Left hindlimb (tissue), 1 donor: ENCODE results near the gene DHRS2.
"Not testable (repeated sequence)": the region's sequence is repeated elsewhere in the genome, so short reads cannot be mapped to it uniquely, and the experiment has no call there.

Experiments used
- DNase-seq: peaks from one replicate; pipeline ENCODE4 v3.0.0-alpha.2; 2018

DHRS2 gene

DNA sequence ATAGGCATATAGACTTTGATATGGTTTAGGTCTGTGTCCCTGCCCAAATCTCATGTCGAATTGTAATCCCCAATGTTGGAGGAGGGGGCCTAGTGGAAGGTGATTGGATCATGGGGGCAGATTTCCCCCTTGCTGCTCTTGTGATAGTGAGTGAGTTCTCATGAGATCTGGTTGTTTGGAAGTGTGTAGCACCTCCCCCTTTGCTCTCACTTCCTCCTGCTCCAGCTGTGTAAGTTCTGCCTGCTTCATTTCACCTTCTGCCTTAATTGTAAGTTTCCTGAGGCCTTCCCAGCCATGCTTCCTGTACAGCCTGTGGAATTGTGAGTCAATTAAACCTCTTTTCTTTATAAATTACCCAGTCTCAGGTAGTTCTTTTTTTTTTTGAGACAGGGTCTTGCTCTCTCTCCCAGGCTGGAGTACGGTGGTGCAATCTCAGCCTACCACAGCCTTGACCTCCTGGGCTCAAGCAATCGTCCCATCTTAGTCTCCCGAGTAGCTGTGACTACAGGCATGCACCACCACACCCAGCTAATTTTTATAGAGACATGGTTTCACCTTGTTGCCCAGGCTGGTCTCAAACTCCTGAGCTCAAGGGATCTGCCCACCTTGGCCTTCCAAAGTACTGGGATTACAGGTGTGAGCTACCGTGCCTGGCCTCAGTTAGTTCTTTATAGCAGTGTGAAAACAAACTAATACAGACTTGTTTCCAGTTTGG lies 1.3 kb upstream of the DHRS2 start:
- not testable (repeated sequence) for DNase-seq

DNA sequence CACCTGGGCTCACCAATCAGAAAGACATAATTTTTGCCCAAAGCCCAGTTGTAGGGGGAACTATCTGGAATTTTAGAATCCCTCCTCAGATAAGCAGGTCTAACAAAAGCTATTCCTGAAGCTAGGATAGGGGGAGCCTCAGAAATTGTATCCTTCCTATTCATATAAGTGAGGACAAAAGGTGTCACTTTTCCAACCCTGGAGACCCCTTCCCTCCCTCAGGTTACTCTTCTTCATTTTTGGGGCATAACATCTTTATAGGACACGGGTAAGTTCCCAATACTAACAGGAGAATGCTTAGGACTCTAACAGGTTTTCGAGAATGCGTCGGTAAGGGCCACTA lies 1.1 kb downstream of the DHRS2 start:
- not testable (repeated sequence) for DNase-seq

DNA sequence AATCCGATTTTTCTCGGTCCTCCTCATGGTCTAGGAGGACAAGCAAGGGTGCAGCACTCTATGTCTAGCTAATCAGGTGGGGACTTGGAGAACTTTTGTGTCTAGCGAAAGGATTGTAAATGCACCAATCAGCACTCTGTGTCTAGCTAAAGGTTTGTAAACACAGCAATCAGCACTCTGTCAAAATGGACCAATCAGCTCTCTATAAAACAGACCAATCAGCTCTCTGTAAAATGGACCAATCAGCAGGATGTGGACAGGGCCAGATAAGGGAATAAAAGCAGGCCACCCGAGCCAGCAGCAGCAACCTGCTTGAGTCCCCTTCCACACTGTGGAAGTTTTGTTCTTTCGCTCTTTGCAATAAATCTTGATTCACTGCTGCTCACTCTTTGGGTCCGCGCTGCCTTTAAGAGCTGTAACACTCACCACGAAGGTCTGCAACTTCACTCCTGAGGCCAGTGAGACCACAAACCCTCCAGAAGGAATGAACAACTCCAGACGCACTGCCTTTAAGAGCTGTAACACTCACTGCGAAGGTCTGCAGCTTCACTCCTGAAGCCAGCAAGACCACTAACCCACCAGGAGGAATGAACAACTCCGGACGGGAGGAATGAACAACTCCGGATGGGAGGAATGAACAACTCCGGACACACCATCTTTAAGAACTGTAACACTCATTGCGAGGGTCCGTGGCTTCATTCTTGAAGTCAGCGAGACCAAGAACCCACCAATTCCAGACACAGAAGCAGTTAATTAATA lies 1.7 kb downstream of the DHRS2 start:
- DNase-seq: not testable (repeated sequence)

DNA sequence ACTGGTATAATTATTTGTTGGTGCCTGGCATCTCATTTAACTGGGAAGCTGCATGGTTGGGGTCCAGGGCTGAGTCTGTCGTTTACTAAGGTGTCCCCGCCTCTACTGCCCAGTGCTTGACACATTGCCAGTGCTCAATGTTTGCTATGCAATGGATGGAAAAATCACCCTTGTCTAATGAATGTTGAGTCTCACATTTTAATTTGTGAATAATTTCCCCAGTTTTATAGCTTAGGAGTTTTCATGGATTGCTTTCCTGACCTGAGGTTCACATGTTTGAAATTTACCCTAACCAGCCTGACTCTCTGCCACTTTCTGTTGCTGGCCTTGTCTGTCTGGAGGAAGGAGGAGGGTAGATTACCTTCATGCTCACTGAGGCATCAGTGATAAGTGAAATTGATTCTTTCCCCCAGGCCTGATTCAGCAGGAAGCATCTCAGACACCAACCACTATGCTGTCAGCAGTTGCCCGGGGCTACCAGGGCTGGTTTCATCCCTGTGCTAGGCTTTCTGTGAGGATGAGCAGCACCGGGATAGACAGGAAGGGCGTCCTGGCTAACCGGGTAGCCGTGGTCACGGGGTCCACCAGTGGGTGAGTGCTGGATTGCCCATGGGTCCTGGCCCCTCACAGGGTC lies 2.4 kb downstream of the DHRS2 start:
- DNase-seq: no peak

DNA sequence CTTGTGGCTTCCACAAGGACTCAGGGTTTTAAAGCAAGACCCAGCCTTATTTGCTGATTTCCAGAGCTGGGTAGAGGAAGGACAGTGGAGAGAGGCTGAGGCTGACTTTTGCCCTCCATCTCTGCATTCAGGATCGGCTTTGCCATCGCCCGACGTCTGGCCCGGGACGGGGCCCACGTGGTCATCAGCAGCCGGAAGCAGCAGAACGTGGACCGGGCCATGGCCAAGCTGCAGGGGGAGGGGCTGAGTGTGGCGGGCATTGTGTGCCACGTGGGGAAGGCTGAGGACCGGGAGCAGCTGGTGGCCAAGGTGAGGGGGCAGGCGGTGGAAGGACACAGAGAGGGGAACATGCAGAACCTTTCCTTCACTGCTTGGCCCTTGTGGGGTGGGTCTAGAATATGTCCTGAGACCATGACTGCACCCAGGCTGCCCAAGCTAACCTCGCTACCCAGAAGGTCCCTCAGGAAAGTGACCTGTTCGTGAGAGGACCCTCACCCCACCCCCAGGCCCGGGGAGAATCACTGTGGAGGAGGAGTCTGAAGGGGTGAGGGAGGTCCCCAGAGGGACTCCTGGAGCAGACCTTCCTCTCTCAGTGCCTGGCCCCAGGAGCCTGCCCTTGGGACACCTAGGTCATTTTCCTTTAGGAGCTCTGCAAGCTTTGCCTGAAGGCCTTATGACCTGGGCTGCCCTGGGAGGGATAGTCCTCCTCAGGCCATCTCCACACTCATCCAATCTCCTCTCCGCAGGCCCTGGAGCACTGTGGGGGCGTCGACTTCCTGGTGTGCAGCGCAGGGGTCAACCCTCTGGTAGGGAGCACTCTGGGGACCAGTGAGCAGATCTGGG lies 3.1 kb downstream of the DHRS2 start:
- no peak for DNase-seq

DNA sequence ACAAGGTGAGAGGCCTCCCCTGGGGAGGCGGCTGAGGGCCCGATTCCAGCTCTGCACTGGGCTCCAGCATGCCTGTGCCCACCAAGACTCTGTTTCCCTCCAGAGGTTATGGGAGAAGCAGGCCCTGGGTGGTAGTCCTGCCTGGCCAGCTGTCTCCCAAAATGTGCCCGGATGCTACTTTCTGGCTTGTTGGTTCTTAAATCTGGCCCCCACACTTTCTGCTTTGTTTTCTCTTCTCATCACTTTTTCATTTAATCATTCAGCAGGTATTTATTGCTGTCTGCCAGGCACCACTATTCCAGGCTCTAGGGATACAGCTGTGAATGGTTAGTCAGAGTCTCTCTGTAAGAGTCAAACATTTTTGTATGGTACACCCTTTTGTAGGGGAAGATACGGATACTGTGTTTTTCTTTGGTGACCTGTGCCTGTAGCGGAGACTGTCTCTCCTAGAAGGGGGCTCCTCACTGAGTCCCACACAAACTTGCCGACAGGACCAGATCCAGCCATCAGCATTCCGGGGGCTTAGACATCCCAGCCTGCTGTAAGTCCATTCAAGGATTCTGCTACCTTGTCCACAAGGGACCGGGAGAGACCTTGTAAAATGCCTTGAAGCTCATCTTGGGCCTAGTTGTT lies 3.8 kb downstream of the DHRS2 start:
- DNase-seq: no peak

DNA sequence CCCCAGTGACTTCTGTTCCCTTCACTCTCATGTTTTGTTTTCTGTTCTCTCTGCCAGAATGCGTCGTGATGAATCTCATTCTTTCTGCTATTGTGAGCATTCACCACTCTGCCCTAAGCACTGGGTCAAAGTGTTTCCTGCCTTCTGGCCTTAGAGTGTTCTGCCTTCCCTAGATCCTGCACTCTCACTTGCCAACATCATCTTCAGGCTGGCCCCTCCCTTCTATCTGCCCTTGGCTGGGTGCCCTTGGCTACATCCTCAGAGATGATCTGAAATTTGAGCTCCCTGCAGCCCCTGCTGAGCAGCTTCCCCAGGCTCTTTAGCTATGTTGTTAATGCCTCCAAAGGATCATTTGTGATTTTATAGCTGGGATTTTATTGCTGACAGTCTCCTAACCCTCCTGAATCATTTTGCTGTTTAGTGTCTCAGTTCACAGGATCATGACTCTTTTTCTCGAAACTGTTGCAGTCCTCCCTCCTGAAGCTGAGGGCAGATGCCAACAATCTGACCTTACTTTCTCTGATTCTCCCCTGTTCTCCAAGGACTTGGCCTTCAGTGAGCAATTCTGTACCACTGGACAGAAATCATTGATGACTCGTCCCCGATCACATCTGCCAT lies 4.5 kb downstream of the DHRS2 start:
- DNase-seq: peak; percentile 65

DNA sequence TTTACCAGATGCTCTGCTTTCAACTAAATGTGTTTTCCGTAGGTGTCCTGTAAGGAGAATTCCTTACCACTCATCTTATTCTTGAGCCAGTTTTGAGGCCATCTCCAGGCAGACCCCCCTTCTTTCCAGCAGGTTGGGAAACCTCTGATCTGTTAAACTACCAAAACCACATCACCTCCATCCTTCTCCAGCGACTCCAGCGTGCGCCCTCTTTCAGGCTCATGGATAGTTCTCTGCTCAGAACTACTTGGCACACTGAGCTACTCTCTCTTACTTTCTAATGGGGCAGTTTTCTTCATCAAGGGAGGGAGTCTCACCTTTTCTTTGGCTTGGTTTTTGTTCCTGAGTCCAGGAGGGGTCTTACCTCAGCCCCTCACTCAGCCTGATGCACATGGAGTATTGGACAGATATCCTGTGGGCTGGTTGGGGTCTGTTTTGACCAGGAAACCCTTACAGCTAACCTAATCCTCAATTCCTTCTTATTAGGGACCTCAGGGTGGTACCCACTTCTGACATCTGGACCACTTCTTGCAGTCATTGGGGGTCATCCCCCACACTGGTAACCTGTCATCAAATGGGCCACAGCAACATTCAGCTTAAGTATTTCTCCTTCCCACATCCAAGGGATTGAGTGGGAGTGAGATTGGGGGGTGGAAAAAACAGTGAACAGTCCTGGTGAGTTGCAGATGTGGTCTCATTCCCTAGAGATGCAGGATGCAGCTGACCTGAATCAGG lies 5.2 kb downstream of the DHRS2 start:
- no peak for DNase-seq

DNA sequence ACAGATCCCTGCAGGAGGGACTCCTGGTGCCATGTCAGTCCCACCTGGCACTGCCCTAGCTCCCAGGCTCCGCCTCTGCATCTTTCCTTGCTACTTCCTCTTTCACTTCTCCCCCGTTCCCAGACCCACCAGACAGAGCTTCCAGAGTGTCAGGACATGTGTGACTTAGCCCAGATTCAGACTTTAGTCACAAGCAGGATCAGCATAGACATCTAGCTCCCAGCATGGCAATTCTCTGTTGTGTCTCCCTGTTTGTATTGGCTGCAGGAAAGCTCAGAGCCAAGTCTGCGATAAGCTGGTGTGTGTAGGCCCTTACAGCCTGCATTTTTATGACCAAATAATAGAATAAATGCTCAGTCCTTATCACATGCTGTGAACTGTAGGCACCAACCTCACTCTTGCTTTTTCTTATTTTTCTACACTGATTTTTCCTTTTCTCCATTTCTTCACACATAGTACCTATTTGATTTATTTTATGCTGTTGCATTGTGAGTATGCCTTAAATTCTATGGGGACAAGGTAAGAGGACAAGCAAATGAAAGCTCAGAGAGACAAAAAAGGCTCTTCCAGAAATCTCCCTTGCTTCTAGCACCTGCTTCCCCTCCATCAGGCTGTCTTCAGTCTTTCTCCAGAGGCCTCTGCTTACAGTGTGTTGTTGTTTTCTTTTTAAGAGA lies 5.9 kb downstream of the DHRS2 start:
- DNase-seq: no peak

DNA sequence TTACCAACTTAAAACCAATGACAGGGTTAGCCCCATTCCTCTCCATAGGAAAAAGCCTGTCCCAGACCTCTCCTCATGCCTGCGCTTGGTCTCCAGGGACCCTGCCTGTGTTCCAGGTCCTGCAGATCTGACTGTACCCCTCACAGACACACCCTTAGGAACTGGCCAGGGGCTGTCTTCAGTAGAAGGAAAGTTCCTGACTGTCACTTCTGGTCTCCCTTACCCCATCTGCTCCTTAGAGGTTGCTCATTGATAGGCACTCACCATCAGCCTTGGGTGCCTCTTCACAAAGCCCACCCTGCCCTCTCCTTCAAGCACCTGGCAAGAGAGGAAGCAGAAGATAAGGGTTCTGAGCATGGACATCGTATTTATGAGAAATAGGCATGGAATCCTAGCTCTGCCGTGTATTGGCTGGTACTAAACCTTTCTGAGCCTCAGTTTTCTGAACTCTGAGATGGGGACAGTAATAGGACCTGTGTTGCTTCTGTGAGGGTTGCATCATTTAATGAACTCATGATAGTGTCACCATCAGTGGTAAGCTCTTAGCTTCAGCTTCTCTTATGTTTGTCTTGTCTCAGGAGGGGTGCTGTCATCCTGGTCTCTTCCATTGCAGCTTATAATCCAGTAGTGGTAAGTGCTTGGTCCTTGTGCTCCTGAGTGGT lies 7.5 kb downstream of the DHRS2 start:
- no peak for DNase-seq

DNA sequence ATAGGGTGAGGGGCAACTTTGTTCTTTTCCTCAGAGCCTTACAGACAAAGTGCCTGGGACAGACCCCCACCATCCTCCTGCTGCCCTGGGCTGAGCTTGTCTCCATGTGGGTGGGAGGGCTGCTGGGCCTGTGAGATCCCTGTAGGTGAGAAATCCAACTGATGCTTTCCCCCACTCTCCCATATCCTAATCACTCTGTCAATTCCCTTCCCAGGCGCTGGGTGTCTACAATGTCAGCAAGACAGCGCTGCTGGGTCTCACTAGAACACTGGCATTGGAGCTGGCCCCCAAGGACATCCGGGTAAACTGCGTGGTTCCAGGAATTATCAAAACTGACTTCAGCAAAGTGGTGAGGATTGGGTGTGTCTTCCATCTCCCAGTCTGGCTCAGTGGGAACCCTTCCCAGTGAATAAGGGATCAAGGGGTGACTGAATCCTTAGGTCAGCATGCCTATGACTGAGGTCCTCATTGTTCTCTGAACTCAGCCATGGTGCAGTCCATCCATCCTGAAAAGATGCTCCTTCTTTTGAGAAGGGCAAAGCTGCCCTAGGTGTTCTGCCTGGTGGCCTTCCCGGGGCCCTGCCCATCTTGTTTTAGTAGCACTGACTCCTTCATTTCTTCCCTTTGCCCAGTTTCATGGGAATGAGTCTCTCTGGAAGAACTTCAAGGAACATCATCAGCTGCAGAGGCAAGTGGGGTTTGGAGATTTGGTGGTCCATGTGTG lies 8.2 kb downstream of the DHRS2 start:
- no peak for DNase-seq

DNA sequence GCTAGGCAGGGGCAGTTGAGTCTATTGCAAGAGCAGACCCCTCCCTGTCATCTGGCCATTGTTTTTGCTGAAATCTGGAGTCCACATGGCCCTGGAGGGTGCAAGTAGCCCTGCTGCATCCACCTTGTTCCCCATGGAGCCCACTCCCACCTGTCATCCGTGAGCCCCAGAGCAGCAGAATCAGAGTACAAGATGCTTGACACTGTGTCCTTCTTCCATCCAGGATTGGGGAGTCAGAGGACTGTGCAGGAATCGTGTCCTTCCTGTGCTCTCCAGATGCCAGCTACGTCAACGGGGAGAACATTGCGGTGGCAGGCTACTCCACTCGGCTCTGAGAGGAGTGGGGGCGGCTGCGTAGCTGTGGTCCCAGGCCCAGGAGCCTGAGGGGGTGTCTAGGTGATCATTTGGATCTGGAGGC lies 8.8 kb downstream of the DHRS2 start:
- DNase-seq: no peak

DNA sequence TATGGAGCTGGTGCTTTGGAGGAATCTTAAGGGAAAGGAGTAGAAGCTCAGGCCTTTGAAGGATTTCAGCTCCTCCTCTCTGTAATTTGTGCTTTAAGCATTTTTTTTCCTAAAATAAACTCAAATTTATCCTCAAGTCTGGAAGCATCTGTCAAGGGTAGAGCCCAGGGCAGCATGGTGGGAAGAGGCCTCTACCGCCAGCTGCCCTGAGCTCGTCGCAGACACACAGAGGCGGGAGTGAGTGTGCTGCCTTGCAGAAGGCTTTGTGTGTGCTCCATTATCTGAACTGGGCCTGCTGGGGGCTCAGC lies 9.3 kb downstream of the DHRS2 start:
- DNase-seq: no peak

DNA sequence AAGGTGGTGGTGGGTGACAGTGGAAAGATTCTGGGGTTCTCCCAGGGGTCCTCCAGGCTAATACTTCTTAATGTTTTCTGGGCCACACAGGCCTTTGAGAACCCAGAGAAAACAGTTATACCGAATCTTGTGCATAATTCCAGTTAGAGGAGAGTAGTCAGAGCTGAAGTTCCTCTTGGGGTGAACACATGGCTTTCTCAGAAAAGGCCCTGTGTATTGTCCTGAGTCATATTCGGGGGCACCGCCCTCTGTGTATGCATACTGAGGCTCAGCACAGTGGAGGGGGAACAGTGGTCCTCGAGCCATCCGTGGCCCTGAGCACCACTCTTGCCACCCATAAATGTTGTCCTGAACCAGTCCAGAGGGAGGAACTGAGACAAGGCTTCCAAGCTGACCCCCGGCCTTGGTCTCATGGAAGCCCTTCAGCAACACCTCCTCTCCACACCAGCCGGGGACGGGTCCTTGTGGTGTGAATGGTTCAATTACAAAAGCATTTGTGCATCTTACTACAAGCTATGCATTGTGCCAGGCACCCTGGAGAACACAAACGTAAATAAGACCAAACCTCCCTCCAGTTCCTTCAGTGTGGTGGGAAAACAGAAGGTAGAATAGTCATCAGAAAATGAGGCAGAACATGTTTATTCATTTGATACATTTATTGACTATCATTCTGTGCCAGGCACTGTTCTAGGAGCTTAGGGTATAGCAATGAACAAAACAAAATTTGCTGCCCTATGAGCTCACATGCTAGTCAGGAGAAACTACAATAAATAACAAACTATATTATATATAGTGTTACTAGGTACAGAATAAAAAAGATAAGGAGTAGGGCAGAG lies 9.9 kb downstream of the DHRS2 start:
- no peak for DNase-seq

DNA sequence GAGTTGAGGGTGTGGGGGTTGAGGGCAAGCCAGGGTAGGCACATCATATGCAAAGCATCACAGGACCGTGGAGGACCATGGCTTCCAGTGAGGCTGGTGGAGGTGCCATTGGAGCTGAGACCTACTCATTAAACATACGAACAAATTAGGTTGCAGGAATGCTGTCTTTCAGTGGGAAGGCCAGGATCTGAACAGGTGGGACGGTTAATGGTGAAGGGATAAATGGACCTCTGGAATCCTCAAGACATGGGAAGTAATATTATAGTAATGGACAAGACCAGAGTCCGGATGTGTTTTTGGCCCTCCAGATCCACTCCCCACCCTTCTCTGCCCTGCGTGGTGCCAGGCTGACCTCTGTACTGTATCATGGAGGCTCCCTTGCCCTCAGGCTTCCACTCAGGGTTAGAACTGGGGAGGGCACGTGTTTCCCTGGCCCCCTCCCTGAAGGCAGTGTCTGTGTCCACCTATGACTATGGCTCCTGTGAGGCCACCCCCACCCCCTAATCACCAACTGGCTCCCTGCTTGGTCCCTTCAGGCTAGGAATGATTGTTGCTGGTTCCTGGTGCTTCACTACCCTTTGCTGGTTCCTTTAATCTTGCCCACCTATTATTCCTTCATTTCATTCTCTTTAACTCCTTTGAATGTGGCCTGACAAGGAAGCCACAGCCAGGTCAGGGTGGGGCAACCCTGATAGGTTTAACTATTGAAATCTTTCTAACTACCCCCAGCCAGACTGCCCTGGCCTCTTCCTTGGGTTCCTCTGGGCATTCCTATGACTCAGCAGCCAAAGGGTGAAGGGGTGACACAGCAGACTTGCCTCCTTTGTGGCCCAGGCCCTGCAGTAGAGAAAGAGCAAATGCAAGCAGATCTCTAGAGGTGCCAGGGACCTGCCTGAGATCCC lies 10.7 kb downstream of the DHRS2 start:
- no peak for DNase-seq

DNA sequence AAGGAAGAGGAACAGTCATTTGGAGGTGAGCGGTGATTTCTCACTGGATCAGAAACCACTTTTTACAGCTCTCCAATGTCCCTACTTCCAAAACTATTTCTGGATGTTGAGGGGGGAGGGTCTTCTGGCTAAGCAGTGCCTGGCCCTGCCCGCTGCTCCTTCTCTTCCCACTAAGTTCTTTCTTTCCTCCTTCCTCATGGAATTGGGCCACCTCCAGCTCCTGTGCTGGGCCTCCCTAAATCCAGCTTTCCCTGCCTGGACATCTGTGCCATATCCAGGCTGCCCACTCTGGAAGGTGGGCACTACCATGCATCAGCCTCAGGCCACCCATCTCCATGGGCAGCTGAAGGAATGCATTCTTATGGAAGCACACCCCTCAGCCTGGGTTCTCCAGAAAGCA lies 11.5 kb downstream of the DHRS2 start:
- DNase-seq: no peak

DNA sequence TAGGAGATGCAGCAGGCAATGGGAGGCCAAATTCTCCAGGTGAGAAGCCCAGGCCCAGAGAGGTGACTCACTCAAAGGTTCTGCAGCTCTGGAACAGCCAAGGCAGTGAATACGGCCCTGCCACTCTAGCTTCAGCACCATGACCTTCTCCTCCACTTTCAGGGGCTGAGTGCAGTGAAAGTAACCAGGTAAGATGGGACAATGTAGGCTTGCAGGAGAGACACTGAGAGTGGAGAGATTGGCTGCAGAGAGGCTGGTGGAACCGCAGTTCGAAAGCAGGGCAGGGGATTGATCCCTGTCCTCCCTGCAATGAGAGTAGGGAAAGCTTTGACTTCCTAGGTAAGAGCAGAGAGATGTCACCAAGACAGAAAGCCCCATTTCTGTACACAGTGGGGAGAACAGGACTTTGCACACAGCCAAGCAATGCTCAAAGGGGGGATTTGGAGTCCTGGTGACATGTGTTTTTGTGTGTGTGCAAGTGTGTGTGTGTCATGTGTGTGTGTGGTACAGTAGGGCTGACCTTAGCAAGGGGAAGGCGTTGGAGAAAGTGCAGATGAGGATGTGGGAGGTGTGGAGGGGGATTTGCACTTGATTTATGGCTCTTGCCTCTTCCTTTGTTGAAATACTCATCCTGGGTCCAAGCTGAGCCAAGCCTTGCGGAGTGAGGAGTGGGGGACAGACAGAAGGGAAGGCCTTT lies 12.7 kb downstream of the DHRS2 start:
- DNase-seq: no peak
